HG03469 (cell line): ENCODE measurements around the gene RANGRF.
"Not testable (repeated sequence)": the region's sequence is repeated elsewhere in the genome, so short reads cannot be mapped to it uniquely, and the experiment has no call there.

Experiments
- ATAC-seq: cut with Tn5 transposase; IDR thresholded peaks from one replicate; pipeline ENCODE4 v1.9.1; 2021; ENCODE audit warnings: mild to moderate bottlenecking, moderate library complexity, moderate number of reproducible peaks; ENCODE audit not compliant: unreplicated experiment

Gene RANGRF

GRCh38 chr17:8288336-8289102 is at the start of gene RANGRF:
TSS of gene RANGRF (plus strand) at chr17:8288670. CDS start at chr17:8288789, 119 bp downstream.
- ATAC-seq, result no peak

GRCh38 chr17:8243827-8244226 is 44.6 kb upstream of the RANGRF start:
- ATAC-seq, result no peak

DNA sequence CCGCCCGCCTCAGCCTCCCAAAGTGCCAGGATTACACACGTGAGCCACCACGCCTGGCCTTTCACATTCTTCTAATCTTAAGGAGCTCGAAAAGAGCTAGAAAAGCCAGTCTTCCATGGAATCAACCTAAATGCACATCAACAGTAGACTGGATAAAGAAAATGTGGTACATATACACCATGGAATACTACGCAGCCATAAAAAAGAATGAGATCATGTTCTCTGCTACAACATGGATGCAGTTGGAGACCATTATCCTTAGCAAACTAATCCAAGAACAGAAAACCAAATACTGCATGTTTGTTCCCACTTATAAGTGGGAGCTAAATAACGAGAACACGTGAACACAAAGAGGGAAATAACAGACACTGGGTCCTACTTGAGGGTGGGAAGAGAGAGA is 43.7 kb upstream of the RANGRF start:
- ATAC-seq, result no peak

DNA sequence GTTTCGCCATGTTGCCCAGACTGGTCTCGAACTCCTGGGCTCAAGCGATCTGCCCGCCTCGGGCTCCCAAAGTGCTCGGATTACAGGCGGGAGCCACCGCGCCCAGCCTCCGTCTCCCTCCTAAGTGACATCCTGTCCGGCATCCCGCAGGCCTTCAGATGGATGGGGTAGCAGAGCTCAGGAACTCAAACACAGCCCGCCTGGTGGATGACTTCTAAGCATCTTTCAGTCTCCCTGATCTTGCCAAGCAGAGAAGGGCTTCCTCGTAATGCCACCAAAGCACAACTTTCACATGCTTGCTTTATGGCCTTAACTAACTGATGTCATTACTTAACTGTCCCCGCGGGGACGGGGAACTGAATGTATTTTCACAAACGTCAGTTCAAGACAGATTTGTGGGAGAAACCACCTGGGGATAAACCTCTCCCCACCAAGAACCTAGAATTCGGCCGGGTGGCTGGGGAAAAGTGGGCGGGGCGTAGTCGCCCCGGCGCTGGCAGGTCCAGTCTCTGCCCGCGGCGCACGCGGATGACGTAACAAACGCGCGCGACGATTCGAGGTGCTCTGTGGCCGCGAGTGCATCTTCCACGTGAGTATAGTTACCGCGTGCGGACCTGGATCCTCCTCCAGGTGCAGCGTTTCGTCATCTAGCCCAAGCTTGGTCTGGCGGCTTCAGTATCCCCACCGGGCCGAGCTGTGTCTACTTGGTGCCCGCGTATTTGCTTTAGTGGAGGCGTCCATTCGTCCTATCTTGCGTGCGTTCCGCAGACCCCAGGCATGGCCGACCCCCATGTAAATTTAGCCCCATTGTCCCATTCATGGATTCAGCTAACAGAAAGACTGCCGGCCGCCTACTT is 39.5 kb upstream of the RANGRF start, which contains the start of gene PFAS:
PFAS (plus strand) TSS at position 539 of the 857 bp plus-strand sequence. CDS start 4,649 bp downstream, outside the sequence.
- peak; percentile 39 for ATAC-seq

GRCh38 chr17:8249621-8250500 is 38.6 kb upstream of the RANGRF start:
- ATAC-seq, result no peak

- ATAC-seq, result not testable (repeated sequence)
Observed at GRCh38 chr17:8251411-8251810, 37.1 kb upstream of the RANGRF start.

DNA sequence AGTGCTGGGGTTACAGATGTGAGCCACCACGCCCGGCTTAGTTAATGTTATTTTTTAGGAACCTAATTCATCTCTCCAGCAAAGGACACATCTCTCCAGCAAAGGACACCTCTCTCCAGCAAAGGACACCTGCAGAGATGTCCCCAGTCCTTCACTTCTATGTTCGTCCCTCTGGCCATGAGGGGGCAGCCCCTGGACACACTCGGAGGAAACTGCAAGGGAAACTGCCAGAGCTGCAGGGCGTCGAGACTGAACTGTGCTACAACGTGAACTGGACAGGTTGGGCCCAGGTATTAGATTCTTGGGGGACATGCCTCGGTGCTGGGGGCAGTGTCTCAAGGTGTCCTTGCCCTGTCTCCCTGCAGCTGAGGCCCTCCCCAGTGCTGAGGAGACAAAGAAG is 34.7 kb upstream of the RANGRF start:
- ATAC-seq, result no peak

GRCh38 chr17:8254881-8255280 is 33.6 kb upstream of the RANGRF start:
- ATAC-seq, result no peak

DNA sequence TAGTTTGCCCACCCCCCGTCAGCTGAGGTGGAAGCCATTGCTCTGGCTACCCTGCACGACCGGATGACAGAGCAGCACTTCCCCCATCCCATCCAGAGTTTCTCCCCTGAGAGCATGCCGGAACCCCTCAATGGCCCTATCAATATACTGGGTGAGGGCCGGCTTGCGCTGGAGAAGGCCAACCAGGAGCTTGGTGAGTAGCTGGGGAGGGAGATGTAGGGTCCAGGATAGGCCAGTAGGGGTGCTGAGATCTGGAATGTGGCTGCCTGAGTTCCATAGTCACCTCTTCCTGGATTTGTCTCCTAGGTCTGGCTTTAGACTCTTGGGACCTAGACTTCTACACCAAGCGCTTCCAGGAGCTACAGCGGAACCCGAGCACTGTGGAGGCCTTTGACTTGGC is 33.0 kb upstream of the RANGRF start:
- ATAC-seq, result no peak

GRCh38 chr17:8256291-8256690 is 32.2 kb upstream of the RANGRF start:
- ATAC-seq, result no peak

- ATAC-seq, result no peak
Observed at GRCh38 chr17:8256691-8257090, 31.8 kb upstream of the RANGRF start.

DNA sequence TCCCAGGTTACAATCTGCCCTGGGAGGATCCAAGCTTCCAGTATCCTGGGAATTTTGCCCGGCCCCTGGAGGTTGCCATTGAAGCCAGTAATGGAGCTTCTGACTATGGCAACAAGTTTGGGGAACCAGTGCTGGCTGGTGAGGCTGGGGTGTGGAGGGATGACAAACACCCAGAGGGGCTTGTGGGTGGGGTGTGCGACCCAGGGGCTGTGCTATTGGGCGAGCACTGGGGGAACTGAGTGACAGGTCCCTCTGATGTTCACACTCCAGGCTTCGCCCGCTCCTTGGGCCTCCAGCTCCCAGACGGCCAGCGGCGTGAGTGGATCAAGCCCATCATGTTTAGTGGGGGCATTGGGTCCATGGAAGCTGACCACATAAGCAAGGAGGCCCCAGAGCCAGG is 30.7 kb upstream of the RANGRF start:
- ATAC-seq, result no peak

GRCh38 chr17:8264320-8264719 is 24.1 kb upstream of the RANGRF start:
- no peak for ATAC-seq

GRCh38 chr17:8264836-8265542 is 23.5 kb upstream of the RANGRF start:
- no peak for ATAC-seq

- ATAC-seq, result no peak
Observed at GRCh38 chr17:8266648-8267479, 21.6 kb upstream of the RANGRF start.

- ATAC-seq, result no peak
Observed at GRCh38 chr17:8267480-8268147, 20.9 kb upstream of the RANGRF start.

DNA sequence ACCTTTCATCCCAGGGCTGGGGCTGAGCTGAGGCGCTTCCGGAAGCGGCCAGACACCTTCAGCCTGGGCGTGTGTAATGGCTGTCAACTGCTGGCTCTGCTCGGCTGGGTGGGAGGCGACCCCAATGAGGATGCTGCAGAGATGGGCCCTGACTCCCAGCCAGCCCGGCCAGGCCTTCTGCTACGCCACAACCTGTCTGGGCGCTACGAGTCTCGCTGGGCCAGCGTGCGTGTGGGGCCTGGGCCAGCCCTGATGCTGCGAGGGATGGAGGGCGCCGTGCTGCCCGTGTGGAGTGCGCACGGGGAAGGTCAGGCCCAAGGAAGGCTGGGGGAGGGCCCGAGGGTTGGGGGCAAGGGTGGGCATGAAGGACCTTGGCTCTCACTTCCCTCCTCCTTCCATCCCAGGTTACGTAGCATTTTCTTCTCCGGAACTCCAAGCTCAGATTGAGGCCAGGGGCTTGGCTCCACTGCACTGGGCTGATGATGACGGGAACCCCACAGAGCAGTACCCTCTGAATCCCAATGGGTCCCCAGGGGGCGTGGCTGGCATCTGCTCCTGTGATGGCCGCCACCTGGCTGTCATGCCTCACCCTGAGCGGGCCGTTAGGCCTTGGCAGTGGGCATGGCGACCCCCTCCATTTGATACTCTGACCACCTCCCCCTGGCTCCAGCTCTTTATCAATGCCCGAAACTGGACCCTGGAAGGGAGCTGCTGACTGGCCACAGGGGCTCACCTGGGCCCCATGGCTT is 19.7 kb upstream of the RANGRF start:
- no peak for ATAC-seq

DNA sequence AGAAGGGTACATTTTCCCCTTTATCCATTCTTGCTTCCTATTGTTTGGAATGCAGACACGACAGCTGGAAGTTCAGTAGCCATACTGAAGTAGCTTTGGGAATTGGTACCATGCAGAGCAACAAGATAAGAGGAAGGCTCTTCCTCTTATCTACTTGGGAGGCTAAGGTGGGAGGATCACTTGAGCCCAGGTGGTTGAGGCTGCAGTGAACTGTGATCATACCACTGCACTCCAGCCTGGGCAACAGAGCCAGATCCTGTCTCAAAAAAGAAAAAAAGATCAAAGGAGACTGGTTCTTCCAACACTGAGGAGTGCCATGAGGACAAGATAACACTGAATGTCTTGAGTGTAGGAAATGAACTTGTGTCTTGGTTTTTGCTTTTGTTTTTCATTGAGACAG is 16.0 kb upstream of the RANGRF start:
- no peak for ATAC-seq
